GM19193 (cell line): Measurements from ENCODE around the gene AMMECR1L.
"Not testable (repeated sequence)": the region's sequence is repeated elsewhere in the genome, so short reads cannot be mapped to it uniquely, and the experiment has no call there.

Source experiments
- POLR2A ChIP-seq: IDR thresholded peaks from 4 replicates; pipeline ENCODE4 v1.6.1; 2011; ENCODE audit not compliant: insufficient read depth, insufficient read length; ENCODE audit errors: extremely low read depth

AMMECR1L gene

DNA sequence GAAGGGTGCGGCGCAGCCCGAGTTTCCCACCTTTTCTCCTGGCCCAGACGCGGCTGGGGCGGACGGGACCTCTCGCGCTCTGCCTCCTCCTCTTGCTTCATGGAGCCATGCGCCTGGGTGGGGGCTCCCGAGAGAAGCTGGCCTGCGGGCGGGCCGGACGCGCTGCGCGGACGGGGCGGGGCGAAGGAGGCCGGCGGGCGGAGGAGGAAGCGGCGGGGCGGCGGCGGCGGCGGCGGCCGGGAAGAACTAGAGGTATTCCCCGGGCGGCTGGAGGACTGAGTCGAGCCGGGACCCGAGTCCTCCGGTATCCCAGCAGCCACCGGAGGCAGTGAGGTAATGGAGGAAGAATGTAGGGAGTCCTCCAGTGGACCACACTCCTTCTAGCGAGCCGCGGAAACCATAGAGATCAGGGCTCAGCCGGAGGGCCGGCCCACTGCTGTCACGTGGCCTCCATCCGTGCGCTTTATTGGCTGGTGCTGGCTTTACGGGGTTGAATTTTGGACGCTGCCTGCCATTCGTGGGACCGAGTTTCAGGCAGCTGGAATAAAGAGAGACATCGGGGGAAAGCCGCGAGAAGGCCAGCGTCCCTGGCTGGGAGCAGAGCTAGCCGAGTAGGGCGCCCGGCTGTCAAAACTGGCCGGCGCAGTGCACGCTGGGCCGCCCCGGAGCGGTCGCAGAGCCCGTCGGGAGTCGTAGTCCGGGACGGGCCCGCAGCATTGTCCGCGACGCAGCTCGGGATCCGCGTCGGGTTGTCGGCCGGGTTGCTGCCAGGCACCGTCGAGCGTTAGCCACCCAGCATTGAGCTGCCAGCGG is at the start of gene AMMECR1L:
Gene AMMECR1L, minus strand, starts transcription at position 177 of the 813 bp plus-strand sequence. CDS start 11,722 bp downstream, outside the sequence.
- TF ChIP-seq POLR2A: not testable (repeated sequence)

DNA sequence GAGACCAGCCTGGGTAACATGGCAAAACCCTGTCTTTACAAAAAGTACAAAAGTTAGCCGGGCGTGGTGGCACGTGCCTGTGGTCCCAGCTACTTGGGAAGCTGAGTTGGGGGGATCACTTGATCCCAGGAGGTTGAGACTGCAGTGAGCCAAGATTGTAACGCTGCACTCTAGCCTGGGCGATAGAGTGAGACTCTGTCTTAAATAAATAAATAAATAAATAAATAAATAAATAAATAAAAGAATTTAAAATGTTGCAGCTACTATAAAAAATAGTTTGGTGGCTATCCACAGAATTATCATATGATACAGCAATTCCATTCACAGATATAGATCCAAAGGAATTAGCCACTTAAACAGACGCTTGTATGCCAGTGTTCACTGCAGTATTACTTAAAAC is 49.6 kb upstream of the AMMECR1L start:
- TF ChIP-seq POLR2A: no peak

GRCh38 chr2:127932199-127932876 is 46.6 kb upstream of the AMMECR1L start:
- TF ChIP-seq POLR2A: no peak

DNA sequence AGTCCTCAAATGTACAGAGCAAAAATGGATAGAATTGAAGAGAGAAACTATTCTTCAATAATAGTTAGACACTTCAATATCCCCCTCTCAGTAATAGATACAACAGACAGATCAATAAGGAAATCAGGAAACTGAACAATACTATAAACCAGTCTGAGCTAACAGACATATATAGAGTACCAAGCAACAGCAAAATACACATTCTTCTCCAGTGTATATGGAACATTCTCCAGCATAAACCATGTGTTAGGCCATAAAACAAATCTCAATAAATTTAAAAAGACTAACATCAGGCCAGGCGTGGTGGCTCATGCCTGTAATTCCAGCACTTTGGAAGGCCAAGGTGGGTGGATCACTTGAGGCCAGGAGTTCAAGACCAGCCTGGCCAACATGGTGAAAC is 43.7 kb upstream of the AMMECR1L start:
- TF ChIP-seq POLR2A: no peak

- TF ChIP-seq POLR2A: no peak
These were observed 41.6 kb upstream of the AMMECR1L start for GRCh38 chr2:127927384-127927783.

DNA sequence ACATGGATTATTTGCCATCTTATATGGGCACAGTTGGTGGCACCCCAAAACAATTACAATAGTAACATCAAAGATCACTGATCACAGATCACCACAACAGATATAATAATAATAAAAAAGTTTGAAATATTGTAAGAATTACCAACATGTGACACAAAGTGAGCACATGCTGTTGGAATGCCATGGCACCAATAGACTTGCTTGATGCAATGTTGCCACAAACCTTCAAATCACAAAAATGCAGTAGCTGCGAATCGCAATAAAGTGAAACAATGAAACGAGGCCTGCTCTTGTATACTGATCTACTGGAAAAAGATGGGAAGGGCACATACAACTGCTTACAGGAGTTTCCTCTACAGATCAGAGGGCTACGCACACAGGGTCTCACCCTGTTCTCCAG is 32.2 kb upstream of the AMMECR1L start:
- TF ChIP-seq POLR2A: no peak

GRCh38 chr2:127913808-127914457 is 28.2 kb upstream of the AMMECR1L start:
- no peak for TF ChIP-seq POLR2A

DNA sequence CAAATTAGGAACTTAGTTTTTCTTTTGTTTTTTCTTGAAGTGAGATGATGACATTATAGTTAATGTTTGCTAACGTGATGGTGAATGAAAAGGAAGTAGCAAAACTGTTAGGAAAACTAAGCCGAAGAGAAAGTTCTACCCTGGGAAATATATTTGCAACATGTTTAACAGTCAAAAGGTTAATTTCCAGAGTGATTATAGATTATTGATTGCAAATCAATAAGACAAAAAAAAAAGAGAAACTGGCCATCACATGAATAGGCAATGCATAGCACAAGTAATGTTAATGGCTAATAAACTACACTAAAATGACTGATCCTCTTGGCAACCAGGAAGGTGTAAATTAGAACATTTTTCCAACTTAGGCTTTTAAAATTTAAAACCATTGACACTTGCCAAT is 26.0 kb upstream of the AMMECR1L start:
- TF ChIP-seq POLR2A: no peak

- no peak for TF ChIP-seq POLR2A
These were observed 24.7 kb upstream of the AMMECR1L start for GRCh38 chr2:127910415-127910814.

DNA sequence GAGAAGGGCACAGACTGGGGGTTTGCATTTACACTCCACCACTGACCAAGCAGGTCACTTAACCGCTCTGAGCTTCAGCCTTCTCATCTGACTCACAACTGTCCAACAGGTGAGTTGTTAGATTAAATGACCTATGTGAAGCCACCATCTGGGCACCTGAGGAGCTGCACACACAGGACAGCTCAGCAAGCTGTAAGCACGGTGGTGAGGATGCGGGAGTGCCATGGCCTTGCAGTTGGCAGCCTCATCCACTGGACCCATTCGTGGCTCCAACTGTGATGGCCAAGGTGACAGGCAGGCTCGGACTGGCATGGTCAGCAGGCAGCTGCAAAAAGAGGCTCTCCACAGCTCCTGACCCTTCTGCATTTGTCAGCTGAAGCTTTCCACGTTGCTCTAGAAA is 23.3 kb upstream of the AMMECR1L start:
- TF ChIP-seq POLR2A: no peak

DNA sequence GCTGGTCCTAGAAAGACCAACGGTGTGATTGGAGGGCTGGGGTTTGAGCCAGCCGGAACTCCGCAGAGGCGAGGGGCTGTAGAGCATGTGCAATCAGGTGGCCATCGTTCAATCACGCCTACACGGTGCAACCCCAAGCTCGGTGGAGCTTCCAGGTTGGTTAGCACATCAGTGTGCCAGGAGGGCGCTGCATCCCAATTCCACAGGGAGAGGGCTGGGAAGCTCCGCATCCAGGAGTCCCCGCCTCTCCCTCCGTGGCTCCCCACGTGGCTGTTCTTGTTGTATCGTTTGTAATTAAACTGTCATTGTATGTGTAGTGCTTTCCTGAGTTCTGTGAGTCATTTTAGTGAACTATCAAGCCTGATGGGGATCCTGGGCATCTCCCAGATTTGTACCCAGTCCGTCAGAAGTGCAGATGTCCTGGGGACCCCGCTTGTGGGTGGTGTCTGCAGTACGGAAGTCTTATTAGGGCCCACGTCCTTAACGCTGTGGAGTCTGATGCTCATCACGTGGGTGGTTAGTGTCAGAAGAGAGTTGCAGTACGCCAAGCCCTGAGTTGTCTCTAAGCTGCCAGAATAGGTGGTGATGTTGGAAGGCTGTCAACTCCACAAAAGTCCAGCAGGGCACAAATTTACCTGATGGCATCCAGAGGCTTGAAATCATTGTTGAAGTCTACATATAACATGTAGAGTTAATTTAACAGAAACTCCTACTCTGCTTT is 20.6 kb upstream of the AMMECR1L start:
- TF ChIP-seq POLR2A: no peak

GRCh38 chr2:127901339-127902056 is 15.7 kb upstream of the AMMECR1L start:
- no peak for TF ChIP-seq POLR2A

GRCh38 chr2:127897531-127898211 is 11.9 kb upstream of the AMMECR1L start:
- TF ChIP-seq POLR2A: no peak

- no peak for TF ChIP-seq POLR2A
These were observed 7.7 kb upstream of the AMMECR1L start for GRCh38 chr2:127893494-127893893.
